HepG2 (cell line): Measurements from ENCODE around the gene STX10. TPM values are rescaled to one million over a fixed set of nuclear protein-coding genes. Genes with fewer than 3 reads are reported as not detected.

Experiments
- ATAC-seq: fragments of 200-7000 bp; cut with Tn5 transposase; 3 replicates; pipeline ENCODE4 v1.9.1; 2020; ENCODE audit warnings: mild to moderate bottlenecking, moderate library complexity
- BruUV-seq: library from RNA; stranded (reverse); fragments of 400-500 nt; replicated peaks from 2 replicates; lab custom pipeline; 2021; lab: Mats Ljungman, UMichigan
- CTCF ChIA-PET: fragments of 300-600 bp; formaldehyde crosslinking; extraction: SDS; loops from one replicate; lab custom pipeline; 2021; ENCODE audit warnings: low total read pairs, inconsistent platforms, low intra/inter-chr PET ratio; lab: Yijun Ruan, JAX
- POLR2A ChIA-PET: fragments of 350-600 bp; sonication (Branson Sonifier 250); formaldehyde crosslinking; loops from one replicate; lab custom pipeline; 2020; ENCODE audit warnings: antibody characterized with exemption, inconsistent platforms; lab: Yijun Ruan, JAX
- DNase-seq: peaks from one replicate; pipeline ENCODE4 v3.0.0-alpha.2; 2015; ENCODE audit warnings: low spot score
- FAIRE-seq: peaks from 3 replicates; lab custom pipeline; 2011; peaks lifted over from hg19 to GRCh38; lab: Jason Lieb, UNC
- H2AFZ ChIP-seq: one replicate; pipeline ENCODE4 v1.6.1; 2011; ENCODE audit warnings: low read length, inconsistent platforms
- H3K27ac ChIP-seq: fragments of 300-600 bp; 3 replicates; pipeline ENCODE4 v1.8.0; 2011; ENCODE audit warnings: mixed run types, mild to moderate bottlenecking, mixed read lengths, low read length, inconsistent platforms; ENCODE audit not compliant: insufficient read depth; ENCODE audit errors: extremely low read length
- H3K27me3 ChIP-seq, 2 experiments: fragments of 200-600 bp in 1 of 2; 2 replicates in 1 of 2; 3 replicates in 1 of 2; pipeline versions ENCODE4 v1.6.0 to v1.8.0; 2011; ENCODE audit warnings: low read length in 2 of 2, mild to moderate bottlenecking in 2 of 2, moderate library complexity in 2 of 2, inconsistent platforms in 1 of 2; ENCODE audit not compliant: insufficient read depth in 2 of 2, control insufficient read depth in 1 of 2
- H3K36me3 ChIP-seq, 2 experiments: fragments of 200-600 bp in 1 of 2; replicated peaks in 1 of 2; 2 replicates in 1 of 2; 3 replicates in 1 of 2; pipeline versions ENCODE4 v1.5.1 to v1.8.0; 2011; ENCODE audit warnings: low read length in 2 of 2, inconsistent platforms in 1 of 2; ENCODE audit not compliant: insufficient read depth in 2 of 2, control insufficient read depth in 1 of 2
- H3K4me1 ChIP-seq: 2 replicates; pipeline ENCODE4 v1.5.1; 2012; ENCODE audit warnings: low read length, inconsistent platforms; ENCODE audit not compliant: insufficient read depth
- H3K4me2 ChIP-seq: 2 replicates; pipeline ENCODE4 v1.6.0; 2011; ENCODE audit warnings: low read depth, low read length, inconsistent platforms
- H3K4me3 ChIP-seq, 3 experiments: fragments of 200-600 bp in 1 of 3; sonication (generic), shearing (Covaris generic) in 1 of 3; replicated peaks in 1 of 3; 2 replicates each; pipeline ENCODE4 v1.5.1; 2011 to 2016; ENCODE audit warnings: low read length in 3 of 3, inconsistent platforms in 2 of 3, low read depth in 2 of 3, mild to moderate bottlenecking in 2 of 3, control low read depth in 1 of 3, mixed read lengths in 1 of 3; ENCODE audit not compliant: insufficient read depth in 1 of 3
- H3K79me2 ChIP-seq: one replicate; pipeline ENCODE4 v1.6.1; 2011; ENCODE audit warnings: low read length, inconsistent platforms; ENCODE audit not compliant: insufficient read depth
- H3K9ac ChIP-seq: 2 replicates; pipeline ENCODE4 v1.6.0; 2011; ENCODE audit warnings: mild to moderate bottlenecking, low read depth, low read length, inconsistent platforms; ENCODE audit not compliant: insufficient read depth
- H3K9me3 ChIP-seq: 2 replicates; pipeline ENCODE4 v1.5.1; 2012; ENCODE audit warnings: mild to moderate bottlenecking, low read length
- H4K20me1 ChIP-seq: 2 replicates; pipeline ENCODE4 v1.6.0; 2011; ENCODE audit warnings: inconsistent platforms, mild to moderate bottlenecking, low read length, moderate library complexity; ENCODE audit not compliant: insufficient read depth
- ESRRA ChIP-seq: sonication (generic); formaldehyde crosslinking; IDR thresholded peaks from 2 replicates; pipeline ENCODE4 v1.5.1; 2020; ENCODE audit warnings: mild to moderate bottlenecking, low read depth, missing genetic modification reagents
- HIVEP1 ChIP-seq: sonication (generic); formaldehyde crosslinking; IDR thresholded peaks from 2 replicates; pipeline ENCODE4 v1.4.0; 2020; ENCODE audit warnings: mild to moderate bottlenecking, missing genetic modification reagents
- MBD4 ChIP-seq: IDR thresholded peaks from 2 replicates; pipeline ENCODE4 v1.6.1; 2012; ENCODE audit warnings: low read length, inconsistent platforms, borderline replicate concordance
- MBNL3 ChIP-seq: fragments of 250-450 bp; sonication (Bioruptor Pico); conservative IDR thresholded peaks from 2 replicates; pipeline ENCODE4 v1.8.0; 2022; ENCODE audit warnings: mild to moderate bottlenecking, inconsistent platforms
- NRL ChIP-seq: sonication (generic); formaldehyde crosslinking; IDR thresholded peaks from 2 replicates; pipeline ENCODE4 v1.5.0; 2020; ENCODE audit warnings: missing genetic modification reagents, mild to moderate bottlenecking, moderate library complexity, borderline replicate concordance
- RBFOX2 ChIP-seq: fragments of 200-400 bp; formaldehyde crosslinking; IDR thresholded peaks from 2 replicates; pipeline ENCODE4 v1.6.1; 2017; ENCODE audit warnings: low read depth, mild to moderate bottlenecking, low read length
- U2AF2 ChIP-seq: fragments of 200-400 bp; formaldehyde crosslinking; IDR thresholded peaks from 2 replicates; pipeline ENCODE4 v1.6.1; 2017; ENCODE audit warnings: low read depth, mild to moderate bottlenecking, low read length
- ZNF333 ChIP-seq: sonication (generic); formaldehyde crosslinking; IDR thresholded peaks from 2 replicates; pipeline ENCODE4 v1.4.0; 2020; ENCODE audit warnings: mild to moderate bottlenecking, missing genetic modification reagents, borderline replicate concordance
- ZNF552 ChIP-seq: sonication (generic); formaldehyde crosslinking; IDR thresholded peaks from 2 replicates; pipeline ENCODE4 v1.9.0; 2022; ENCODE audit warnings: missing genetic modification reagents, mild to moderate bottlenecking, borderline replicate concordance
- ZNF556 ChIP-seq: sonication (generic); formaldehyde crosslinking; IDR thresholded peaks from 2 replicates; pipeline ENCODE4 v1.4.0; 2020; ENCODE audit warnings: mild to moderate bottlenecking, missing genetic modification reagents, borderline replicate concordance
- ZNF780A ChIP-seq: sonication (generic); formaldehyde crosslinking; IDR thresholded peaks from 2 replicates; pipeline ENCODE4 v1.8.0; 2022; ENCODE audit warnings: mild to moderate bottlenecking, missing genetic modification reagents, moderate library complexity
- WGBS: methylation state at CpG from one replicate; pipeline ENCODE4 v1.1.6; 2017; ENCODE audit warnings: low lambda C conversion rate; 5-methylcytosine and 5-hydroxymethylcytosine counted together
- in situ Hi-C: cut with HindIII; loops from 2 replicates; pipeline ENCODE4 v1.10.0; 2017; ENCODE audit warnings: low pct_unique_long_range_greater_than_20kb; ENCODE audit not compliant: extremely low pct_ligation_motif_present
- intact Hi-C: fragments of 100-400 bp; cut with micrococcal nuclease; formaldehyde crosslinking; loops from one replicate; pipeline ENCODE4 v1.10.0; 2022; ENCODE audit not compliant: unreplicated experiment
- polyA plus RNA-seq, 8 experiments: library from polyadenylated mRNA; depleted of rRNA in 3 of 8; stranded (reverse) in 7 of 8; unstranded in 1 of 8; fragments of >200 nt; fragmentation: Illumina TruSeq in 4 of 8; extraction: Trizol in 4 of 8; gene quantifications; 2 replicates each; pipeline versions ENCODE4 v1.2.1 to v1.2.3, GENCODE V29; 2011 to 2016; ENCODE audit warnings: low read depth in 4 of 8, missing spikeins in 1 of 8, mixed read lengths in 1 of 8; ENCODE audit not compliant: insufficient read depth in 1 of 8
- total RNA-seq, 5 experiments: library from RNA; depleted of rRNA; stranded (reverse); fragments of >200 nt; fragmentation: Illumina TruSeq; extraction: Trizol; gene quantifications; 2 replicates each; pipeline ENCODE4 v1.2.3, GENCODE V29; 2016; ENCODE audit warnings: low read depth in 1 of 5
- TF ChIP-seq, protein P1 (sequence below): sonication (generic); formaldehyde crosslinking; IDR thresholded peaks from 2 replicates; pipeline ENCODE4 v1.4.0; 2020; ENCODE audit warnings: missing genetic modification reagents, borderline replicate concordance
- TF ChIP-seq, protein P2 (sequence below): sonication (generic); formaldehyde crosslinking; IDR thresholded peaks from 2 replicates; pipeline ENCODE4 v1.4.0; 2020; ENCODE audit warnings: missing genetic modification reagents, mild to moderate bottlenecking, borderline replicate concordance
- TF ChIP-seq, protein P3 (sequence below): sonication (generic); formaldehyde crosslinking; conservative IDR thresholded peaks from 2 replicates; pipeline ENCODE4 v1.4.0; 2020; ENCODE audit warnings: missing genetic modification reagents

STX10 gene
- total and polyA plus RNA-seq, 2 of the 13 experiments (the other 11 are each of a cell fraction or from before 2014, with no cell fraction given): 47.9 to 66.4 TPM

DNA sequence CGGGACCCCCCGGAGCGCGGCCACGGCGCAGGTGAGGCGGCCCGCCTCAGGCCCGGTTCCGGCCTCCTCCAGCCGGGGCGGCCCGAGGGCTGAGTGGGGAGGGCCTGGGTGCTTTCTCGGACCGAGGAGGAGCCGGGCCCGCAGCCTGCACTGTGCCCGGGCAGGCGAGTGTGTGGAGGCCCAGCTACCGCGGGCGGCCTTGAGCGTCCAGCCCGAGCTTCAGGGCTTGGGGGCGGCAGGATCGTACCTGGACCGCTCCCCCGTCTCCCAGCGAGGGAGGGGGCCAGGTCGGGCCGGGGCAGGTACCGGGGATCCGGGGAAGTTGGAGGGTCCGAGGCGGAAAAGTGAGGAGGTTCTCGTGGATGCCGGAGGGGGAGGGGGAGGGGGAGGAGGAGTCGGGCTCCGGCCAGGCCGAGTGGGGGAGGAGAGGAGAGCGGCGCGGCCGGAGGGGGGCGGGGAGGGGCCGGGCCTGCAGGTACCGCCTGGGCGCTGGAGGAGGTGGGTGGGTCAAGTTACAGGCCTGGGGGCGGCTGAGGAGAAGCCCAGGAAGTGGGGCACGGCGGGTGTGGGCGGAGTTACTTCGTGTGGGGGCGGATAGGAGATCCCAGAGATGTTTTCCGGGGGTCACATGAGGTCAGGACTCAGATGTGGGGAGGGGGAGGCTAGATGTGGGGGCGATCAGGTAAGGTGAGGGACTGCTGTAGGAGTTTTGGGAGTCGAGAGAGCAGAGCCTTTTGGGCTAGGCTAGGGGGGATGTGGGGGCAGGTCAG, 31.6 kb downstream of the STX10 start (continued):
- TF ChIP-seq, protein P1, sequence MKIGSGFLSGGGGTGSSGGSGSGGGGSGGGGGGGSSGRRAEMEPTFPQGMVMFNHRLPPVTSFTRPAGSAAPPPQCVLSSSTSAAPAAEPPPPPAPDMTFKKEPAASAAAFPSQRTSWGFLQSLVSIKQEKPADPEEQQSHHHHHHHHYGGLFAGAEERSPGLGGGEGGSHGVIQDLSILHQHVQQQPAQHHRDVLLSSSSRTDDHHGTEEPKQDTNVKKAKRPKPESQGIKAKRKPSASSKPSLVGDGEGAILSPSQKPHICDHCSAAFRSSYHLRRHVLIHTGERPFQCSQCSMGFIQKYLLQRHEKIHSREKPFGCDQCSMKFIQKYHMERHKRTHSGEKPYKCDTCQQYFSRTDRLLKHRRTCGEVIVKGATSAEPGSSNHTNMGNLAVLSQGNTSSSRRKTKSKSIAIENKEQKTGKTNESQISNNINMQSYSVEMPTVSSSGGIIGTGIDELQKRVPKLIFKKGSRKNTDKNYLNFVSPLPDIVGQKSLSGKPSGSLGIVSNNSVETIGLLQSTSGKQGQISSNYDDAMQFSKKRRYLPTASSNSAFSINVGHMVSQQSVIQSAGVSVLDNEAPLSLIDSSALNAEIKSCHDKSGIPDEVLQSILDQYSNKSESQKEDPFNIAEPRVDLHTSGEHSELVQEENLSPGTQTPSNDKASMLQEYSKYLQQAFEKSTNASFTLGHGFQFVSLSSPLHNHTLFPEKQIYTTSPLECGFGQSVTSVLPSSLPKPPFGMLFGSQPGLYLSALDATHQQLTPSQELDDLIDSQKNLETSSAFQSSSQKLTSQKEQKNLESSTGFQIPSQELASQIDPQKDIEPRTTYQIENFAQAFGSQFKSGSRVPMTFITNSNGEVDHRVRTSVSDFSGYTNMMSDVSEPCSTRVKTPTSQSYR: peak; percentile 81; the same call in 1 of the 2 replicates
- TF ChIP-seq ZNF333 (no peak), HIVEP1 (peak; percentile 62; the same call in 1 of the 2 replicates), RBFOX2 (peak; percentile 76), ZNF556 (CRISPR knock-in tag) (0 out of 2 replicates have a peak, but pooled peaks have one; percentile 34)
- TF ChIP-seq, all 625 proteins: peak for 44

DNA sequence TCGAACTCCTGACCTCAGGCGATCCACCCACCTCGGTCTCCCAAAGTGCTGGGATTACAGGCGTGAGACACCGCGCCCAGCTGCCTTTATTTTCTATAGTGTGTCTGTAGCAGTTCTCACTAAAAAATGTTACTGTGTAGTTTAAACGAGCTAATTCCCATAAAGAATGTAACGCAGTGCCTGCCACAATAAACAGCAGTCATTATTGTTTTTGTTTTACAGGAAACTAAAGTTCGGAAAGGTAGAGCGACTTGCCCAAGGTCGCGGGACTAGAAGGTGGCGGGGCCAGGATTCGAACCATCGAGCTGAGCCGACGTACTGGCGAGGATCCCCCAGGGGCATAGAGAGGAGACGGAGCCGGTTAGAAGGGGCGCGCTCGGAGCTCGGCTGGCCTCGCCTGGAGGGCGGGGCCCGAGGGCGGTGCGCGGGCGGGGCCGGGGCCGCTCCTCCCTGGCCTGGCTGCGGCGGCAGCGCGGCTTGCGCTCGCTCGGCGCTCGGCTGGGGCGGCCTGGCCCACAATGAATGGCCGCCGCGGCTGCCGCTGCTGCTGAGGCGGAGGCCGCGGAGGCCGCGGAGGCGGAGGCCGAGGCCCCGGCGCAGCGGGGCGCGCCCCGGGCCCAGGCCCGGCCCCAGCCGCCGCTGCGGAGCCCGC, 32.3 kb downstream of the STX10 start, which contains the start of gene NACC1:
TSS of gene NACC1 (plus strand) at position 493 of the 652 bp plus-strand sequence. CDS start 16,944 bp downstream, outside the sequence.
- peak; percentile 74 for DNase-seq
- in situ Hi-C loops (loop anchor here (5.0 kb wide), 1 partner anchor 34 kb away; the partner anchor contains the start of genes IER2 and STX10), intact Hi-C loops (loop anchor here (5.0 kb wide), 1 partner anchor 34 kb away; the partner anchor contains the start of genes IER2 and STX10)
- H3K4me3 ChIP-seq: peak within 1 kb of the TSS; percentile 96 to 99 (median 99)
- peaks cover 42% of the 10 kb centered on the region for H3K4me1 ChIP-seq
- CTCF ChIA-PET: no interaction called here
- peak within 1 kb of the TSS; percentile 95 for H3K4me2 ChIP-seq
- no peak for FAIRE-seq
- H3K27ac ChIP-seq: peak within 1 kb of the TSS; percentile 91
- H2AFZ ChIP-seq: peak within 1 kb of the TSS; percentile 85
- peaks cover 62% of the 10 kb centered on the region for H3K79me2 ChIP-seq
- H3K9ac ChIP-seq: peak within 1 kb of the TSS; percentile 99
- H3K36me3 ChIP-seq: peaks cover 7 to 27% of the 10 kb centered on the region in 2 experiments; a peak in 4 of 5 replicates
- H4K20me1 ChIP-seq: peaks cover 22% of the 10 kb centered on the region
- peak; percentile 76 for ATAC-seq
- 3% methylated on average over 19 of the region's 65 CpGs for WGBS
- BruUV-seq: no TSS peak
- POLR2A ChIA-PET: interaction anchor here (0.6 to 2.7 kb wide), 15 partner anchors 11 to 456 kb away, joined by 3 to 20 read pairs (median 5); partner anchors contain the start of genes FARSA, IER2, JUNB and STX10
- H3K27me3 ChIP-seq: no peaks in the 10 kb centered on the region; a peak in 1 of 5 replicates
- no peaks in the 10 kb centered on the region for H3K9me3 ChIP-seq
- no peak for TF ChIP-seq NRL (CRISPR knock-in tag)
- TF ChIP-seq, protein P2, sequence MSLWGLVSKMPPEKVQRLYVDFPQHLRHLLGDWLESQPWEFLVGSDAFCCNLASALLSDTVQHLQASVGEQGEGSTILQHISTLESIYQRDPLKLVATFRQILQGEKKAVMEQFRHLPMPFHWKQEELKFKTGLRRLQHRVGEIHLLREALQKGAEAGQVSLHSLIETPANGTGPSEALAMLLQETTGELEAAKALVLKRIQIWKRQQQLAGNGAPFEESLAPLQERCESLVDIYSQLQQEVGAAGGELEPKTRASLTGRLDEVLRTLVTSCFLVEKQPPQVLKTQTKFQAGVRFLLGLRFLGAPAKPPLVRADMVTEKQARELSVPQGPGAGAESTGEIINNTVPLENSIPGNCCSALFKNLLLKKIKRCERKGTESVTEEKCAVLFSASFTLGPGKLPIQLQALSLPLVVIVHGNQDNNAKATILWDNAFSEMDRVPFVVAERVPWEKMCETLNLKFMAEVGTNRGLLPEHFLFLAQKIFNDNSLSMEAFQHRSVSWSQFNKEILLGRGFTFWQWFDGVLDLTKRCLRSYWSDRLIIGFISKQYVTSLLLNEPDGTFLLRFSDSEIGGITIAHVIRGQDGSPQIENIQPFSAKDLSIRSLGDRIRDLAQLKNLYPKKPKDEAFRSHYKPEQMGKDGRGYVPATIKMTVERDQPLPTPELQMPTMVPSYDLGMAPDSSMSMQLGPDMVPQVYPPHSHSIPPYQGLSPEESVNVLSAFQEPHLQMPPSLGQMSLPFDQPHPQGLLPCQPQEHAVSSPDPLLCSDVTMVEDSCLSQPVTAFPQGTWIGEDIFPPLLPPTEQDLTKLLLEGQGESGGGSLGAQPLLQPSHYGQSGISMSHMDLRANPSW (CRISPR knock-in tag): no peak
- no peak for TF ChIP-seq MBNL3 (CRISPR knock-in tag)
- no peak for TF ChIP-seq ZNF780A
- peak; percentile 44; the same call in 1 of the 2 replicates for TF ChIP-seq ESRRA (CRISPR knock-in tag)
- no peak for TF ChIP-seq ZNF552 (CRISPR knock-in tag)
- TF ChIP-seq, protein P3, sequence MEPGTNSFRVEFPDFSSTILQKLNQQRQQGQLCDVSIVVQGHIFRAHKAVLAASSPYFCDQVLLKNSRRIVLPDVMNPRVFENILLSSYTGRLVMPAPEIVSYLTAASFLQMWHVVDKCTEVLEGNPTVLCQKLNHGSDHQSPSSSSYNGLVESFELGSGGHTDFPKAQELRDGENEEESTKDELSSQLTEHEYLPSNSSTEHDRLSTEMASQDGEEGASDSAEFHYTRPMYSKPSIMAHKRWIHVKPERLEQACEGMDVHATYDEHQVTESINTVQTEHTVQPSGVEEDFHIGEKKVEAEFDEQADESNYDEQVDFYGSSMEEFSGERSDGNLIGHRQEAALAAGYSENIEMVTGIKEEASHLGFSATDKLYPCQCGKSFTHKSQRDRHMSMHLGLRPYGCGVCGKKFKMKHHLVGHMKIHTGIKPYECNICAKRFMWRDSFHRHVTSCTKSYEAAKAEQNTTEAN (CRISPR knock-in tag): peak; percentile 57
- no peak for TF ChIP-seq MBD4
- no peak for TF ChIP-seq U2AF2
